Fibroblast of lung (primary cell): Measurements from ENCODE around the gene SH3BP2. TPM values are rescaled to one million over a fixed set of nuclear protein-coding genes. Genes with fewer than 3 reads are reported as not detected.

Experiments used
- DNase-seq, 2 donors: peaks; one replicate each; pipeline versions ENCODE4 v3.0.0 to v3.0.0-alpha.2; 2010; ENCODE audit warnings: low read depth in 2 of 2
- H2AFZ ChIP-seq: 2 replicates; pipeline ENCODE4 v1.5.1; 2012; ENCODE audit warnings: low read length, control low read depth, inconsistent platforms
- H3K27ac ChIP-seq: 2 replicates; pipeline ENCODE4 v1.5.1; 2011; ENCODE audit warnings: low read length, control low read depth; ENCODE audit not compliant: insufficient read depth
- H3K27me3 ChIP-seq: 2 replicates; pipeline ENCODE4 v1.5.1; 2011; ENCODE audit warnings: mild to moderate bottlenecking, low read length; ENCODE audit not compliant: control insufficient read depth, insufficient read depth
- H3K36me3 ChIP-seq: 2 replicates; pipeline ENCODE4 v1.5.1; 2011; ENCODE audit warnings: low read length; ENCODE audit not compliant: control insufficient read depth, insufficient read depth
- H3K4me1 ChIP-seq: 2 replicates; pipeline ENCODE4 v1.5.1; 2011; ENCODE audit warnings: low read length; ENCODE audit not compliant: control insufficient read depth, insufficient read depth; ENCODE audit errors: extremely low read depth
- H3K4me2 ChIP-seq: 2 replicates; pipeline ENCODE4 v1.5.1; 2011; ENCODE audit warnings: low read length, control low read depth; ENCODE audit not compliant: insufficient read depth; ENCODE audit errors: extremely low read depth
- H3K4me3 ChIP-seq, 4 experiments: fragments of 200-600 bp in 1 of 4; sonication (generic) in 1 of 4; replicated peaks in 1 of 4; 2 replicates each; pipeline ENCODE4 v1.5.1; 2011 to 2016; ENCODE audit warnings: low read length in 4 of 4, low read depth in 3 of 4, mild to moderate bottlenecking in 3 of 4, control low read depth in 2 of 4, inconsistent platforms in 1 of 4, mixed read lengths in 1 of 4; ENCODE audit not compliant: insufficient read depth in 1 of 4; ENCODE audit errors: control extremely low read depth in 1 of 4
- H3K79me2 ChIP-seq: 2 replicates; pipeline ENCODE4 v1.5.1; 2012; ENCODE audit warnings: mild to moderate bottlenecking, low read length, inconsistent platforms; ENCODE audit not compliant: control insufficient read depth, insufficient read depth
- H3K9ac ChIP-seq: 2 replicates; pipeline ENCODE4 v1.5.1; 2011; ENCODE audit warnings: mild to moderate bottlenecking, low read length, control low read depth; ENCODE audit not compliant: insufficient read depth
- H3K9me3 ChIP-seq: 2 replicates; pipeline ENCODE4 v1.5.1; 2012; ENCODE audit warnings: low read depth, low read length; ENCODE audit not compliant: control insufficient read depth, insufficient read depth
- H4K20me1 ChIP-seq: 2 replicates; pipeline ENCODE4 v1.5.1; 2011; ENCODE audit warnings: low read length; ENCODE audit not compliant: control insufficient read depth, insufficient read depth; ENCODE audit errors: extremely low read depth
- EZH2 ChIP-seq: IDR thresholded peaks from 2 replicates; pipeline ENCODE4 v1.5.1; 2012; ENCODE audit warnings: low read length, control low read depth, mild to moderate bottlenecking; ENCODE audit errors: missing control alignments
- polyA plus RNA-seq, 2 donors: library from polyadenylated mRNA; depleted of rRNA in 1 of 2; stranded (reverse) in 1 of 2; unstranded in 1 of 2; fragments of >200 nt; gene quantifications; 2 replicates each; pipeline ENCODE4 v1.2.1, GENCODE V29; 2011 to 2012; ENCODE audit warnings: missing spikeins in 1 of 2
- total RNA-seq: library from RNA; depleted of rRNA; stranded (reverse); fragments of >200 nt; gene quantifications from 2 replicates; pipeline ENCODE4 v1.2.1, GENCODE V29; 2014
- TF ChIP-seq, protein P1 (sequence below), 2 donors: IDR thresholded peaks in 1 of 2; conservative IDR thresholded peaks in 1 of 2; 1 replicate in 1 of 2; 2 replicates in 1 of 2; pipeline ENCODE4 v1.5.1; 2011 to 2012; ENCODE audit warnings: low read length in 2 of 2, control low read depth in 1 of 2, inconsistent platforms in 1 of 2, low read depth in 1 of 2, mild to moderate bottlenecking in 1 of 2

SH3BP2 gene
- total and polyA plus RNA-seq, 2 donors (not counting 1 experiment from before 2014, with no cell fraction given) = 8.6 to 14.1 TPM

GRCh38 chr4:2795893-2796848, 3.3 kb downstream of the SH3BP2 start:
- H4K20me1 ChIP-seq = no peaks in the 10 kb centered on the region
- peak; percentile 47 to 67 for DNase-seq
- H3K36me3 ChIP-seq = peaks cover 2% of the 10 kb centered on the region
- H3K4me1 ChIP-seq = peaks cover 33% of the 10 kb centered on the region
- no peak for TF ChIP-seq EZH2
- TF ChIP-seq, protein P1, sequence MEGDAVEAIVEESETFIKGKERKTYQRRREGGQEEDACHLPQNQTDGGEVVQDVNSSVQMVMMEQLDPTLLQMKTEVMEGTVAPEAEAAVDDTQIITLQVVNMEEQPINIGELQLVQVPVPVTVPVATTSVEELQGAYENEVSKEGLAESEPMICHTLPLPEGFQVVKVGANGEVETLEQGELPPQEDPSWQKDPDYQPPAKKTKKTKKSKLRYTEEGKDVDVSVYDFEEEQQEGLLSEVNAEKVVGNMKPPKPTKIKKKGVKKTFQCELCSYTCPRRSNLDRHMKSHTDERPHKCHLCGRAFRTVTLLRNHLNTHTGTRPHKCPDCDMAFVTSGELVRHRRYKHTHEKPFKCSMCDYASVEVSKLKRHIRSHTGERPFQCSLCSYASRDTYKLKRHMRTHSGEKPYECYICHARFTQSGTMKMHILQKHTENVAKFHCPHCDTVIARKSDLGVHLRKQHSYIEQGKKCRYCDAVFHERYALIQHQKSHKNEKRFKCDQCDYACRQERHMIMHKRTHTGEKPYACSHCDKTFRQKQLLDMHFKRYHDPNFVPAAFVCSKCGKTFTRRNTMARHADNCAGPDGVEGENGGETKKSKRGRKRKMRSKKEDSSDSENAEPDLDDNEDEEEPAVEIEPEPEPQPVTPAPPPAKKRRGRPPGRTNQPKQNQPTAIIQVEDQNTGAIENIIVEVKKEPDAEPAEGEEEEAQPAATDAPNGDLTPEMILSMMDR (conservative IDR thresholded peaks at IDR 0.05 in 1 of 2, IDR thresholded peaks at IDR 0.05 in 1 of 2; ENCODE audit: low read depth in 1 of 2, low read length in 2 of 2) = no peak
- H3K9ac ChIP-seq = no peak overlapping the region
- peaks cover 7% of the 10 kb centered on the region for H3K79me2 ChIP-seq
- H3K27me3 ChIP-seq = no peaks in the 10 kb centered on the region
- no peaks in the 10 kb centered on the region for H3K9me3 ChIP-seq
- H3K4me3 ChIP-seq = no peak overlapping the region
- H3K27ac ChIP-seq = peak overlapping the region; percentile 23
- no peak overlapping the region for H2AFZ ChIP-seq
- H3K4me2 ChIP-seq = no peak overlapping the region

- Histone ChIP-seq H4K20me1 (no peaks in the 10 kb centered on the region), H3K4me1 (peaks cover 33% of the 10 kb centered on the region), H3K4me2 (no peak overlapping the region), H3K79me2 (peaks cover 7% of the 10 kb centered on the region), H3K27ac (peak overlapping the region; percentile 23), H3K4me3 (no peak overlapping the region), H3K9ac (no peak overlapping the region), H2AFZ (no peak overlapping the region), H3K27me3 (no peaks in the 10 kb centered on the region), H3K9me3 (no peaks in the 10 kb centered on the region), H3K36me3 (peaks cover 2% of the 10 kb centered on the region)
- TF ChIP-seq, protein P1 (conservative IDR thresholded peaks at IDR 0.05 in 1 of 2, IDR thresholded peaks at IDR 0.05 in 1 of 2; ENCODE audit: low read depth in 1 of 2, low read length in 2 of 2) = no peak
- no peak for TF ChIP-seq EZH2
- no peak for DNase-seq
Observed at GRCh38 chr4:2796849-2797544, 4.1 kb downstream of the SH3BP2 start.
